LNCaP clone FGC (cell line): ENCODE data around the gene ADRM1.
A peak's percentile ranks its signal among the peaks of the same experiment; 100 is the strongest.

Experiments
- DNase-seq: peaks from one replicate; pipeline ENCODE4 v3.0.0-alpha.2; 2011; ENCODE audit warnings: low read depth
- H3K4me3 ChIP-seq: 2 replicates; pipeline ENCODE4 v1.5.1; 2011; ENCODE audit warnings: mild to moderate bottlenecking, low read depth, low read length, control low read depth
- TF ChIP-seq, protein P1 (sequence below): IDR thresholded peaks from 2 replicates; pipeline ENCODE4 v1.5.1; 2012; ENCODE audit warnings: mild to moderate bottlenecking; ENCODE audit not compliant: control insufficient read depth, insufficient read depth; ENCODE audit errors: extremely low read depth

Gene ADRM1

DNA sequence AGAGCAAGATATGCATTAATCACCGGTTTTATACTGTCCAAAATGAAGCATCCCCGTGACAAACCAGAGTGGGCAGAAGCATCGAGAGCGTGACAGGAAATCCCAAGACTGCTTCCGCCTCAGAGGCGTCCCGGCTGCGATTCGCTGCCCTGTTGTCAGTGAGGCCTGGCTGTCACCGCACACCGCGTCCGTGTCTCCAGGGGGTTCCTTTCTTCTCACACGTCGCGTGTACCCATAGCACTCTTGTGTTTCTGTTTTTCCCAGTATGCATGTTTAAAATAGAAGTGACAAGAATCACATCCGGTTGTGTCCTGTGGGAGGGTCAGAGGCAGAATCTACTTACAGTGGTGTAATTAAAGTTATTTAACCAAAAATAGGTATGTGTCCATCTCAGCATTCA lies 8.3 kb upstream of the ADRM1 start:
- TF ChIP-seq, protein P1, sequence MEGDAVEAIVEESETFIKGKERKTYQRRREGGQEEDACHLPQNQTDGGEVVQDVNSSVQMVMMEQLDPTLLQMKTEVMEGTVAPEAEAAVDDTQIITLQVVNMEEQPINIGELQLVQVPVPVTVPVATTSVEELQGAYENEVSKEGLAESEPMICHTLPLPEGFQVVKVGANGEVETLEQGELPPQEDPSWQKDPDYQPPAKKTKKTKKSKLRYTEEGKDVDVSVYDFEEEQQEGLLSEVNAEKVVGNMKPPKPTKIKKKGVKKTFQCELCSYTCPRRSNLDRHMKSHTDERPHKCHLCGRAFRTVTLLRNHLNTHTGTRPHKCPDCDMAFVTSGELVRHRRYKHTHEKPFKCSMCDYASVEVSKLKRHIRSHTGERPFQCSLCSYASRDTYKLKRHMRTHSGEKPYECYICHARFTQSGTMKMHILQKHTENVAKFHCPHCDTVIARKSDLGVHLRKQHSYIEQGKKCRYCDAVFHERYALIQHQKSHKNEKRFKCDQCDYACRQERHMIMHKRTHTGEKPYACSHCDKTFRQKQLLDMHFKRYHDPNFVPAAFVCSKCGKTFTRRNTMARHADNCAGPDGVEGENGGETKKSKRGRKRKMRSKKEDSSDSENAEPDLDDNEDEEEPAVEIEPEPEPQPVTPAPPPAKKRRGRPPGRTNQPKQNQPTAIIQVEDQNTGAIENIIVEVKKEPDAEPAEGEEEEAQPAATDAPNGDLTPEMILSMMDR, result no peak
- H3K4me3 ChIP-seq, result no peak overlapping the region
- DNase-seq, result no peak

DNA sequence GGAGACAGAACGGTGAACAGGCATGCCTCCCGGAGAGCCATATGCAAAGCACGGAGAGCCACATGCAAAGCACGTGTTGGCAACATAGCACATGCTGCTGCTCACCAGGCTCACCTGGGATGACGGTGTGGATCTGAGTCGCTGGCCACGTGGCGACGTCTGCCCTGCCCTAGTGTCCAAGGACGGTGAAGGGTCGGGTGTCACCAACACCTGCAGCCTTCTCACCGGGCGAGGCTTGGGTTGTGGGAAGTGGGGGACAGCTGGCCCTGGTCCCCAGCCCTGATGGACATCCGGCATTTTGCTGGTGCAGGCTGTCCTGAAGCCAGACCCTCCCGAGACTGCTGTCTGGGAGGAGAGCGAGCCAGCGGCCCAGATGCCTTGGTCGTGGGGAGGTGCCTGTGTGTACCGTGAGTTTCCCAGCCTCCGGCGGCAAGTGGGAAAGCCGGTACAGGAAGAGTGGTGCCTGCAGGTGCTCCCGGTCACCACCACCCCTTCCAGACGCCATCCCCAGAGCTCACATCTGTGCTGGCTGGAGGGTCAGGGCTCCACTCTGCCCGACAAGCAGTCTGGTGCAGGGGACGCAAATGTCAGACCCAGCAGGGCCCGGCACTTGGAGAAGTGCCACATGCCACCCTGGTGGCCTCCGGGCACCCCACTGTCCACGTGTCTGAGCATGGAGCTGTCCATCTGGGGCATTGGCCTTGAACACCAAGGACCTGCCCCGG lies 5.9 kb upstream of the ADRM1 start:
- TF ChIP-seq, protein P1, result no peak
- H3K4me3 ChIP-seq, result no peak overlapping the region

DNA sequence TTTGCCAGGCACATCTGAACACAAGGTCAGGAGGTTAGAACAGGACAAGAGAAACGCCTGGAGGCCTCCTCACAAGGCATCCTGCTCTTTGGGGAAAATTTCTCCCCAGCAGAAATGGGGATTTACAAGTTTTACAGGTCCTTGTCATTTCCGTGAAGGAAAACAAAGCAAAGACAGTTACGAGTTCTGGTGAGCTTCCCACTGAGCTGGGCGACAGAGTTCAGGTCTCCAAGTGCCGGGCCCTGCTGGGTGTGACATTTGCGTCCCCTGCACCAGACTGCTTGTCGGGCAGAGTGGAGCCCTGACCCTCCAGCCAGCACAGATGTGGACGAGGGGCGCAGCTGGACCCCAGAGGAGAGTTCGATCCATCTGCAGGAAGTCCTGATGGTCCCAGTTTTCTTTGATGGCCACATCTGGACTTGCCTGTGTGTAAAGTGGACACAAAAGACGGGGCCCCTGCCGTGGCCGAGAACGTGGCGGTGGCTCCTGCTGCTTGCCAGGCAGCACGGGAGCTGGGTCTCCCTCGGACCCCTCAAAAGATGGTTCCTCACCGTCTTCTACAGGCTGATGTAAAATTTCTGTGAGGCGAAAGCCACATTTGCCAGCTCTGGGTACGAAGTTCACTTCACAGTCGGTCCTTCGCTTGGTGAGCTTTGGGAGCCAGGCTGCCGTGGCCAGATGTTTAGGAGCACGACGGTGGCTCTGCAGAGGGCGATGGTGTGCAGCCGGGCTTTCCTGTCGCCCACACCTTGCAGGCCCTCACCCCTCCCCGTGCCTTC lies 5.2 kb upstream of the ADRM1 start:
- peak; percentile 65 for DNase-seq
- TF ChIP-seq, protein P1, result no peak
- H3K4me3 ChIP-seq, result no peak overlapping the region

More for the DNA sequence above, 5.9 kb upstream of the ADRM1 start:
- DNase-seq, result no peak

DNA sequence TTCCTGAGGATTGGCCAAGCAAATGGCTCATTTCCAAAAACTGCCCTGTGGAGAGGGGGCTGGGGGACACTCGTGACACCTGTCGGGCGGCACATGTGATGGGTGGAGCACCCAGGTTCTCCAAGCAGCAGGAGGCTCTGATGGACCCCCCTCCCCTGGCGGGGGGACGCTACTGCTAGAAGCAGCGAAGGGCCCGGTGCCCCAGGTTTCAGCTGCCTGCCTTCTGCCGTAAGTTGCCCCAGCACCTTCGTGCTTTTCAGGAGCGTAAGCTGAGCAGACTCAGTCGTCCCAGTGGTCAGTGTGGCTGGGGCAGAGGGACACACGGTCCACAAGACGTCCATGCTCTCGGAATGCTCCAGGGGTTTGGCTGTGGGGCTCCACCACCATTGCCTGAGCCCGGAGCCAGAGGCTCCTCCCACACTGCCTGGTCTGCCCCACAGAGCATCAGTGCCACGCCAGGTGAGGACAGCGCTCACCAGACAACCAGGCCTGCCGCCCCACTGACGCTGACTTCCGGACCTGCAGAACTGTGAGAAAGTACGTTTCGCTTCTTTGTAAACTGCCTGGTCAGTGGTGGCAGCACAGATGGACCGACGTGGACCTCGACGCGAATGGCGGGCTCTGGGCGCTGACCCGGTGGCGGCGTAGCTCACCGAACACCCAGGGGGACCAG lies 4.1 kb upstream of the ADRM1 start:
- H3K4me3 ChIP-seq, result no peak overlapping the region
- no peak for DNase-seq
- TF ChIP-seq, protein P1, result no peak

DNA sequence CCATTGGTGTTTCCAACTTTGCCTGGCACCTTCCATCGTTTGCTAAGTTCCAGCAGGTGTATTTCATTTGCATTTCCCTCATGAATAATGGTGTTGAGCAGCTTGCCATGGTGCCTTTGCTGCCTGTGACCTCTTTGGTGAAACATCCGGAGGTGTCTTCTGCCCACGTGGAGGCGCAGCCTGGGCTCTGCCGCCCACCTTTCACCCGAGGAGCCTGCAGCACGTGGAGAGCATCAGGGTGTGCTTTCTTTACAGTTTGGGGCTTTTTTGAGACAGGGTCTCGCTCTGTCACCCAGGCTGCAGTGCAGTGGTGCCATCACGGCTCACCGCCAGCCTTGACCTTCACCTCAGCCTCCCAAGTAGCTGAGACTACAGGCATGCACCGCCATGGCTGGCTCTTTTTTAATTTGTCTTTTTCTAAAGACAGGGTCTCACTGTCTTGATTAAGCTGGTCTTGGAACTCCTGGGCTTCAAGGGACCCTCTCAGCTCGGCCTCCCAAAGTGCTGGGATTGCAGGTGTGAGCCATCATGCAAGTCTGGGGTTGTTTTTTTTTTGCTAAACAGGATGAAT lies 3.0 kb upstream of the ADRM1 start:
- no peak for DNase-seq
- TF ChIP-seq, protein P1, result no peak

DNA sequence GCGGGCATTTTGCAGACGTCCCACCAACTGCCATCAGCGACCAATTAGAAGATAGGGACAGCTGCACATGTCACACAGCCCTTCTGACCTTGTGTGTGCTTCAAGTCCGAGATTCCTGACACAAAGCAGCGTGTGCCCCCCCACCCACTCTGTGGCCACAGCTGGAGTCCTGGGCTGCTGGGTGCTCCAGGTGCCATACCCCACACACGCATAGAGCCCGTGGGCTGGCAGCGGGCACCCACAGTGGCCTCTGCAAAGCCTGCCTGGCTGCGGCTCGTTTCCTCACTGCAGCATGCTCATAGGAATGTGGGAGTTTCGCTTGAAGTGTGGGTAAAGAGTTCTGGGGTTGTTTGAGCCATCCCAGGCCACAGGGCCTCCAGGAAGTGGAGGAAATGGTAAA lies 2.5 kb upstream of the ADRM1 start:
- TF ChIP-seq, protein P1, result no peak
- no peak overlapping the region for H3K4me3 ChIP-seq
- DNase-seq, result no peak

More for the DNA sequence above, 3.0 kb upstream of the ADRM1 start:
- H3K4me3 ChIP-seq, result no peak overlapping the region
